ENCODE data around the gene KCNIP3. TPM values are rescaled to one million over a fixed set of nuclear protein-coding genes. Genes with fewer than 3 reads are reported as not detected.

KCNIP3 gene
- total RNA-seq, 1 experiment from 2014 or later = 19.1 TPM

- Histone ChIP-seq H3F3A (ENCODE audit: low read length, unreplicated experiment) (no peaks in the 10 kb centered on the region), H3K27me3 (ENCODE audit: low read length) (no peaks in the 10 kb centered on the region), H3K4me3 (ENCODE audit: low read length) (no peak overlapping the region), H4K20me1 (ENCODE audit: low read length) (no peaks in the 10 kb centered on the region), H3K4me1 (ENCODE audit: insufficient read depth, low read length) (no peaks in the 10 kb centered on the region), H3K9me3 (ENCODE audit: low read length) (no peaks in the 10 kb centered on the region), H3K79me2 (ENCODE audit: low read length) (no peaks in the 10 kb centered on the region), H3K36me3 (ENCODE audit: low read depth, low read length) (no peaks in the 10 kb centered on the region), H2AFZ (ENCODE audit: low read length) (no peak overlapping the region), H3K9me2 (replicated peaks; ENCODE audit: low read length) (no peaks in the 10 kb centered on the region), H3K27ac (ENCODE audit: low read length) (no peak overlapping the region), H3K4me2 (ENCODE audit: low read length) (no peak overlapping the region), H3K9ac (ENCODE audit: low read length) (no peak overlapping the region)
- TF ChIP-seq EZH2 (IDR thresholded peaks at IDR 0.05; ENCODE audit: low read length, unreplicated experiment) (no peak), EZH2phosphoT487 (IDR thresholded peaks at IDR 0.05; ENCODE audit: borderline replicate concordance, low read length) (no peak)
- intact Hi-C loops (cut with micrococcal nuclease) = no loop called here
- DNase-seq (no peak), ATAC-seq (no peak)
- ChIA-PET POLR2A (ENCODE audit: unreplicated experiment) (no interaction called here), CTCF (no interaction called here)
- BruUV-seq (replicated peaks) = no TSS peak
These were observed 32.5 kb upstream of the KCNIP3 start for GRCh38 chr2:95264624-95265023.

GRCh38 chr2:95265182-95265581 is 32.0 kb upstream of the KCNIP3 start:
- POLR2A ChIA-PET (ENCODE audit: unreplicated experiment) = no interaction called here
- Histone ChIP-seq H2AFZ (ENCODE audit: low read length) (no peak overlapping the region), H3K4me2 (ENCODE audit: low read length) (no peak overlapping the region), H3K9me2 (replicated peaks; ENCODE audit: low read length) (no peaks in the 10 kb centered on the region), H3F3A (ENCODE audit: low read length, unreplicated experiment) (no peaks in the 10 kb centered on the region), H3K9me3 (ENCODE audit: low read length) (no peaks in the 10 kb centered on the region), H3K4me3 (ENCODE audit: low read length) (no peak overlapping the region), H3K36me3 (ENCODE audit: low read depth, low read length) (no peaks in the 10 kb centered on the region), H3K27me3 (ENCODE audit: low read length) (no peaks in the 10 kb centered on the region), H3K27ac (ENCODE audit: low read length) (no peak overlapping the region), H3K79me2 (ENCODE audit: low read length) (no peaks in the 10 kb centered on the region), H3K4me1 (ENCODE audit: insufficient read depth, low read length) (no peaks in the 10 kb centered on the region), H3K9ac (ENCODE audit: low read length) (no peak overlapping the region), H4K20me1 (ENCODE audit: low read length) (no peaks in the 10 kb centered on the region)
- intact Hi-C loops (cut with micrococcal nuclease) = no loop called here
- no TSS peak for BruUV-seq (replicated peaks)
- CTCF ChIA-PET = no interaction called here
- no peak for TF ChIP-seq EZH2 (IDR thresholded peaks at IDR 0.05; ENCODE audit: low read length, unreplicated experiment)
- no peak for TF ChIP-seq EZH2phosphoT487 (IDR thresholded peaks at IDR 0.05; ENCODE audit: borderline replicate concordance, low read length)
- TF ChIP-seq, protein P1, sequence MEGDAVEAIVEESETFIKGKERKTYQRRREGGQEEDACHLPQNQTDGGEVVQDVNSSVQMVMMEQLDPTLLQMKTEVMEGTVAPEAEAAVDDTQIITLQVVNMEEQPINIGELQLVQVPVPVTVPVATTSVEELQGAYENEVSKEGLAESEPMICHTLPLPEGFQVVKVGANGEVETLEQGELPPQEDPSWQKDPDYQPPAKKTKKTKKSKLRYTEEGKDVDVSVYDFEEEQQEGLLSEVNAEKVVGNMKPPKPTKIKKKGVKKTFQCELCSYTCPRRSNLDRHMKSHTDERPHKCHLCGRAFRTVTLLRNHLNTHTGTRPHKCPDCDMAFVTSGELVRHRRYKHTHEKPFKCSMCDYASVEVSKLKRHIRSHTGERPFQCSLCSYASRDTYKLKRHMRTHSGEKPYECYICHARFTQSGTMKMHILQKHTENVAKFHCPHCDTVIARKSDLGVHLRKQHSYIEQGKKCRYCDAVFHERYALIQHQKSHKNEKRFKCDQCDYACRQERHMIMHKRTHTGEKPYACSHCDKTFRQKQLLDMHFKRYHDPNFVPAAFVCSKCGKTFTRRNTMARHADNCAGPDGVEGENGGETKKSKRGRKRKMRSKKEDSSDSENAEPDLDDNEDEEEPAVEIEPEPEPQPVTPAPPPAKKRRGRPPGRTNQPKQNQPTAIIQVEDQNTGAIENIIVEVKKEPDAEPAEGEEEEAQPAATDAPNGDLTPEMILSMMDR (conservative IDR thresholded peaks at IDR 0.05; ENCODE audit: low read depth, low read length) = no peak
- ATAC-seq (no peak), DNase-seq (no peak)

- no peak overlapping the region for H3K4me2 ChIP-seq (ENCODE audit: low read length)
- no peaks in the 10 kb centered on the region for H3F3A ChIP-seq (ENCODE audit: low read length, unreplicated experiment)
- no peak overlapping the region for H3K27ac ChIP-seq (ENCODE audit: low read length)
- CTCF ChIA-PET = no interaction called here
- no peaks in the 10 kb centered on the region for H4K20me1 ChIP-seq (ENCODE audit: low read length)
- H3K9me3 ChIP-seq (ENCODE audit: low read length) = no peaks in the 10 kb centered on the region
- no peak overlapping the region for H2AFZ ChIP-seq (ENCODE audit: low read length)
- intact Hi-C loops (cut with micrococcal nuclease) = no loop called here
- H3K4me1 ChIP-seq (ENCODE audit: insufficient read depth, low read length) = no peaks in the 10 kb centered on the region
- no peaks in the 10 kb centered on the region for H3K27me3 ChIP-seq (ENCODE audit: low read length)
- TF ChIP-seq EZH2phosphoT487 (IDR thresholded peaks at IDR 0.05; ENCODE audit: borderline replicate concordance, low read length) (no peak), EZH2 (IDR thresholded peaks at IDR 0.05; ENCODE audit: low read length, unreplicated experiment) (no peak)
- TF ChIP-seq, protein P1 (conservative IDR thresholded peaks at IDR 0.05; ENCODE audit: low read depth, low read length) = no peak
- no peaks in the 10 kb centered on the region for H3K79me2 ChIP-seq (ENCODE audit: low read length)
- DNase-seq (no peak), ATAC-seq (no peak)
- no peaks in the 10 kb centered on the region for H3K36me3 ChIP-seq (ENCODE audit: low read depth, low read length)
- no peaks in the 10 kb centered on the region for H3K9me2 ChIP-seq (replicated peaks; ENCODE audit: low read length)
- no peak overlapping the region for H3K4me3 ChIP-seq (ENCODE audit: low read length)
- POLR2A ChIA-PET (ENCODE audit: unreplicated experiment) = no interaction called here
- no TSS peak for BruUV-seq (replicated peaks)
- H3K9ac ChIP-seq (ENCODE audit: low read length) = no peak overlapping the region
These were observed 30.2 kb upstream of the KCNIP3 start for GRCh38 chr2:95266781-95267430.
